ENCODE measurements around the gene ROPN1L. TPM values are rescaled to one million over a fixed set of nuclear protein-coding genes. Genes with fewer than 3 reads are reported as not detected.

Gene ROPN1L
- total RNA-seq, 1 donor from 2014 or later, result 0.77 TPM

- H3K9ac ChIP-seq (ENCODE audit: low read length), result no peak overlapping the region
- H3K4me3 ChIP-seq (ENCODE audit: insufficient read depth, low read depth, low read length), result no peak overlapping the region
- peaks cover 25% of the 10 kb centered on the region for H3K4me1 Mint-ChIP-seq (ENCODE audit: low read depth, unreplicated experiment)
- no peak overlapping the region for H3K4me3 Mint-ChIP-seq (ENCODE audit: unreplicated experiment)
- DNase-seq (ENCODE audit: low read depth) (no peak), FAIRE-seq (no peak)
- no peak for TF ChIP-seq EZH2 (IDR thresholded peaks at IDR 0.05; ENCODE audit: insufficient read depth, low read length)
- TF ChIP-seq, protein P1, sequence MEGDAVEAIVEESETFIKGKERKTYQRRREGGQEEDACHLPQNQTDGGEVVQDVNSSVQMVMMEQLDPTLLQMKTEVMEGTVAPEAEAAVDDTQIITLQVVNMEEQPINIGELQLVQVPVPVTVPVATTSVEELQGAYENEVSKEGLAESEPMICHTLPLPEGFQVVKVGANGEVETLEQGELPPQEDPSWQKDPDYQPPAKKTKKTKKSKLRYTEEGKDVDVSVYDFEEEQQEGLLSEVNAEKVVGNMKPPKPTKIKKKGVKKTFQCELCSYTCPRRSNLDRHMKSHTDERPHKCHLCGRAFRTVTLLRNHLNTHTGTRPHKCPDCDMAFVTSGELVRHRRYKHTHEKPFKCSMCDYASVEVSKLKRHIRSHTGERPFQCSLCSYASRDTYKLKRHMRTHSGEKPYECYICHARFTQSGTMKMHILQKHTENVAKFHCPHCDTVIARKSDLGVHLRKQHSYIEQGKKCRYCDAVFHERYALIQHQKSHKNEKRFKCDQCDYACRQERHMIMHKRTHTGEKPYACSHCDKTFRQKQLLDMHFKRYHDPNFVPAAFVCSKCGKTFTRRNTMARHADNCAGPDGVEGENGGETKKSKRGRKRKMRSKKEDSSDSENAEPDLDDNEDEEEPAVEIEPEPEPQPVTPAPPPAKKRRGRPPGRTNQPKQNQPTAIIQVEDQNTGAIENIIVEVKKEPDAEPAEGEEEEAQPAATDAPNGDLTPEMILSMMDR (IDR thresholded peaks at IDR 0.05; ENCODE audit: insufficient read depth, low read depth, low read length), result no peak
- peaks cover 37% of the 10 kb centered on the region for H3K36me3 ChIP-seq (ENCODE audit: insufficient read depth, low read length)
- H3K27ac Mint-ChIP-seq (ENCODE audit: unreplicated experiment), result peak overlapping the region; percentile 27
- no peaks in the 10 kb centered on the region for H3K27me3 ChIP-seq (ENCODE audit: insufficient read depth, low read length)
- no peaks in the 10 kb centered on the region for H3K9me3 Mint-ChIP-seq (ENCODE audit: unreplicated experiment)
- no peak overlapping the region for H3K4me2 ChIP-seq (ENCODE audit: low read length)
- no peak overlapping the region for H2AFZ ChIP-seq (ENCODE audit: low read depth, low read length)
- H3K27ac ChIP-seq (ENCODE audit: low read depth, low read length), result peak overlapping the region; percentile 45
- peaks cover 14% of the 10 kb centered on the region for H3K4me1 ChIP-seq (ENCODE audit: insufficient read depth, low read length)
- H3K9me3 ChIP-seq (ENCODE audit: insufficient read depth, low read depth, low read length), result no peaks in the 10 kb centered on the region
- peaks cover 3% of the 10 kb centered on the region for H3K79me2 ChIP-seq (ENCODE audit: insufficient read depth, low read length)
- H3K36me3 Mint-ChIP-seq (ENCODE audit: low read depth, unreplicated experiment), result peaks cover 21% of the 10 kb centered on the region
- H3K27me3 Mint-ChIP-seq (ENCODE audit: low read depth, unreplicated experiment), result no peaks in the 10 kb centered on the region
- H4K20me1 ChIP-seq (ENCODE audit: insufficient read depth, low read length), result peaks cover 10% of the 10 kb centered on the region
Measured at GRCh38 chr5:10420468-10420867, 21.2 kb upstream of the ROPN1L start.

GRCh38 chr5:10420932-10421331 is 20.7 kb upstream of the ROPN1L start:
- peaks cover 10% of the 10 kb centered on the region for H4K20me1 ChIP-seq (ENCODE audit: insufficient read depth, low read length)
- Mint-ChIP-seq H3K36me3 (ENCODE audit: low read depth, unreplicated experiment) (peaks cover 20% of the 10 kb centered on the region), H3K27ac (ENCODE audit: unreplicated experiment) (peak overlapping the region; percentile 50), H3K4me1 (ENCODE audit: low read depth, unreplicated experiment) (peaks cover 25% of the 10 kb centered on the region), H3K9me3 (ENCODE audit: unreplicated experiment) (no peaks in the 10 kb centered on the region), H3K4me3 (ENCODE audit: unreplicated experiment) (no peak overlapping the region), H3K27me3 (ENCODE audit: low read depth, unreplicated experiment) (no peaks in the 10 kb centered on the region)
- peaks cover 39% of the 10 kb centered on the region for H3K36me3 ChIP-seq (ENCODE audit: insufficient read depth, low read length)
- H3K27ac ChIP-seq (ENCODE audit: low read depth, low read length), result peak overlapping the region; percentile 45
- FAIRE-seq (peak; percentile 32), DNase-seq (ENCODE audit: low read depth) (peak; percentile 29)
- H3K79me2 ChIP-seq (ENCODE audit: insufficient read depth, low read length), result peaks cover 3% of the 10 kb centered on the region
- peaks cover 14% of the 10 kb centered on the region for H3K4me1 ChIP-seq (ENCODE audit: insufficient read depth, low read length)
- TF ChIP-seq, protein P1 (IDR thresholded peaks at IDR 0.05; ENCODE audit: insufficient read depth, low read depth, low read length), result no peak
- no peak for TF ChIP-seq EZH2 (IDR thresholded peaks at IDR 0.05; ENCODE audit: insufficient read depth, low read length)
- H3K27me3 ChIP-seq (ENCODE audit: insufficient read depth, low read length), result no peaks in the 10 kb centered on the region
- no peak overlapping the region for H3K4me3 ChIP-seq (ENCODE audit: insufficient read depth, low read depth, low read length)
- no peaks in the 10 kb centered on the region for H3K9me3 ChIP-seq (ENCODE audit: insufficient read depth, low read depth, low read length)
- H3K9ac ChIP-seq (ENCODE audit: low read length), result no peak overlapping the region
- no peak overlapping the region for H3K4me2 ChIP-seq (ENCODE audit: low read length)
- no peak overlapping the region for H2AFZ ChIP-seq (ENCODE audit: low read depth, low read length)

DNA sequence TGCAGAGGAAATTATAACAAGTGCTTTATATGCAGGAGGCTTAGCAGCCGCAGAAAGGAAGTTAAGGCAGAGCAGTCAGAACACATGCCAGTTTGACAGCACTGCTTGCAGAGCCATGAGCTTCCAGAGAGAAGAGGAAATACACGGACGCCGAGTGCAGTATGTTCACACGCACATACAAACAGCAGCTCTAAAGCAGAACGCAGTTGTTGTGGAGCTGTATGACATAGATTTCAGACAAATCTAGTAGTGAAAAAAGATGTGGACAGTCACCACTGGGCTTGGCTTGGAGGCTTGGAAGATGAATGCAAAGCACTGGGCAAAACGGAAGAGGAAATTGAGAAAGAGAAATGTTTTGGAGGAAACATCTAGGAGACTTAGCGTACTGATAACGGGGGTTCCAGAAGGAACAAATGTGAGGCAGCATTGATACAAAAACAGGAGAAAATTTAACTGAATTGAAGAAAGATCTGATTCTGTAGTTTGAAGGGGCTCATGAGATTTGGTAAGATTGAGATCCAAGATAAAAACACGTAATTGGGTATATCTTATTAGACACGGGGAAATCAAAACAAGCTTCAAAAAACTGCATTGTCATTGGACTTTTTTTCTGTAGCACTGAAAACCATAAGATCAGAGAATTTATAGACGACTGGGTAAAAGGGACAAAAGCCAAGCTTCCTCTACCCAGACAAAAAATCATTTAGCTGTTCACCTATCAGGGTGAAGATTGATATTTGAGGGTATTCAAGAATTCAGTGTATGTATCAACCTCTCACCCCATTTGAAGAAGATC is 19.6 kb upstream of the ROPN1L start:
- Histone ChIP-seq H3K4me2 (ENCODE audit: low read length) (no peak overlapping the region), H2AFZ (ENCODE audit: low read depth, low read length) (no peak overlapping the region), H3K9ac (ENCODE audit: low read length) (no peak overlapping the region), H3K4me1 (ENCODE audit: insufficient read depth, low read length) (peaks cover 14% of the 10 kb centered on the region), H3K9me3 (ENCODE audit: insufficient read depth, low read depth, low read length) (no peaks in the 10 kb centered on the region), H3K4me3 (ENCODE audit: insufficient read depth, low read depth, low read length) (no peak overlapping the region), H3K27me3 (ENCODE audit: insufficient read depth, low read length) (no peaks in the 10 kb centered on the region), H3K27ac (ENCODE audit: low read depth, low read length) (no peak overlapping the region), H3K36me3 (ENCODE audit: insufficient read depth, low read length) (peaks cover 50% of the 10 kb centered on the region), H3K79me2 (ENCODE audit: insufficient read depth, low read length) (peaks cover 3% of the 10 kb centered on the region), H4K20me1 (ENCODE audit: insufficient read depth, low read length) (peaks cover 10% of the 10 kb centered on the region)
- Mint-ChIP-seq H3K4me3 (ENCODE audit: unreplicated experiment) (no peak overlapping the region), H3K36me3 (ENCODE audit: low read depth, unreplicated experiment) (peaks cover 20% of the 10 kb centered on the region), H3K27ac (ENCODE audit: unreplicated experiment) (peak overlapping the region; percentile 45), H3K9me3 (ENCODE audit: unreplicated experiment) (no peaks in the 10 kb centered on the region), H3K4me1 (ENCODE audit: low read depth, unreplicated experiment) (peaks cover 25% of the 10 kb centered on the region), H3K27me3 (ENCODE audit: low read depth, unreplicated experiment) (no peaks in the 10 kb centered on the region)
- no peak for DNase-seq (ENCODE audit: low read depth)
- FAIRE-seq, result no peak
- no peak for TF ChIP-seq EZH2 (IDR thresholded peaks at IDR 0.05; ENCODE audit: insufficient read depth, low read length)
- TF ChIP-seq, protein P1 (IDR thresholded peaks at IDR 0.05; ENCODE audit: insufficient read depth, low read depth, low read length), result no peak
